ENCODE results near the gene FAM234B.
"Not testable (repeated sequence)": the region's sequence is repeated elsewhere in the genome, so short reads cannot be mapped to it uniquely, and the experiment has no call there.

FAM234B gene

GRCh38 chr12:13061377-13061776, 17.2 kb downstream of the FAM234B start:
- no peak for DNase-seq (ENCODE audit: low spot score)

GRCh38 chr12:13062669-13063068, 18.5 kb downstream of the FAM234B start:
- DNase-seq (ENCODE audit: low spot score), result no peak

- DNase-seq (ENCODE audit: low spot score), result no peak
These were observed 21.8 kb downstream of the FAM234B start for GRCh38 chr12:13066014-13066413.

- no peak for DNase-seq (ENCODE audit: low spot score)
These were observed 22.3 kb downstream of the FAM234B start for GRCh38 chr12:13066459-13066858.

GRCh38 chr12:13067322-13067721, 23.1 kb downstream of the FAM234B start:
- no peak for DNase-seq (ENCODE audit: low spot score)

- no peak for DNase-seq (ENCODE audit: low spot score)
These were observed 25.2 kb downstream of the FAM234B start for GRCh38 chr12:13069380-13069779.

- DNase-seq (ENCODE audit: low spot score), result no peak
These were observed 27.4 kb downstream of the FAM234B start for GRCh38 chr12:13071305-13072280.

- DNase-seq (ENCODE audit: low spot score), result no peak
These were observed 29.0 kb downstream of the FAM234B start for GRCh38 chr12:13073173-13073572.

GRCh38 chr12:13074396-13075117, 30.4 kb downstream of the FAM234B start:
- peak; percentile 19 for DNase-seq (ENCODE audit: low spot score)

GRCh38 chr12:13075118-13075480, 30.9 kb downstream of the FAM234B start:
- no peak for DNase-seq (ENCODE audit: low spot score)

- DNase-seq (ENCODE audit: low spot score), result no peak
These were observed 31.8 kb downstream of the FAM234B start for GRCh38 chr12:13075786-13076570.

GRCh38 chr12:13079440-13079906, 35.3 kb downstream of the FAM234B start:
- no peak for DNase-seq (ENCODE audit: low spot score)

GRCh38 chr12:13080266-13080665, 36.1 kb downstream of the FAM234B start:
- no peak for DNase-seq (ENCODE audit: low spot score)

GRCh38 chr12:13082861-13083260, 38.7 kb downstream of the FAM234B start:
- no peak for DNase-seq (ENCODE audit: low spot score)

- not testable (repeated sequence) for DNase-seq (ENCODE audit: low spot score)
These were observed 39.5 kb downstream of the FAM234B start for GRCh38 chr12:13083638-13084037.

- DNase-seq (ENCODE audit: low spot score), result no peak
These were observed 40.9 kb downstream of the FAM234B start for GRCh38 chr12:13084898-13085640.

GRCh38 chr12:13085968-13086686, 41.9 kb downstream of the FAM234B start:
- DNase-seq (ENCODE audit: low spot score), result no peak

GRCh38 chr12:13087766-13088165, 43.6 kb downstream of the FAM234B start:
- DNase-seq (ENCODE audit: low spot score), result no peak

GRCh38 chr12:13088496-13088895, 44.3 kb downstream of the FAM234B start:
- no peak for DNase-seq (ENCODE audit: low spot score)

GRCh38 chr12:13090054-13090453, 45.9 kb downstream of the FAM234B start:
- DNase-seq (ENCODE audit: low spot score), result no peak

GRCh38 chr12:13091832-13092231, 47.7 kb downstream of the FAM234B start:
- no peak for DNase-seq (ENCODE audit: low spot score)
